Ovary (tissue), 3 donors: Measurements from ENCODE around the gene ADAMTS12.

Experiments used
- CTCF ChIP-seq, 3 donors: fragments of 450-650 bp in 2 of 3; fragments of 200-600 bp in 1 of 3; IDR thresholded peaks; one replicate each; pipeline versions ENCODE4 v1.5.1 to v1.8.0; 2016 to 2022; ENCODE audit warnings: antibody characterized with exemption in 3 of 3, mild to moderate bottlenecking in 1 of 3
- EP300 ChIP-seq: sonication (generic); formaldehyde crosslinking; IDR thresholded peaks from one replicate; pipeline ENCODE4 v1.6.1; 2017; ENCODE audit warnings: antibody characterized with exemption
- POLR2A ChIP-seq: fragments of 450-650 bp; IDR thresholded peaks from one replicate; pipeline ENCODE4 v1.6.1; 2017; ENCODE audit warnings: antibody characterized with exemption, mild to moderate bottlenecking, moderate library complexity
- donor health status: DM: no; HTN: no; CAD: no.

- TF ChIP-seq POLR2A (no peak), CTCF (IDR thresholded peaks at IDR 0.05) (no peak), EP300 (no peak)
These were observed 63.9 kb downstream of the ADAMTS12 start for GRCh38 chr5:33827885-33828284.
